ENCODE measurements around the gene SLC44A1. TPM values are rescaled to one million over a fixed set of nuclear protein-coding genes. Genes with fewer than 3 reads are reported as not detected.
A peak's percentile ranks its signal among the peaks of the same experiment; 100 is the strongest.

SLC44A1 gene
- total and polyA plus RNA-seq, 10 of the 15 experiments (the other 5 are each of a cell fraction or from before 2014, with no cell fraction given), result 2.4 to 21.2 (median 12.4) TPM

GRCh38 chr9:105447814-105448812, 203.7 kb downstream of the SLC44A1 start, which contains the start of gene FSD1L (continued):
- TF ChIP-seq, protein P1, sequence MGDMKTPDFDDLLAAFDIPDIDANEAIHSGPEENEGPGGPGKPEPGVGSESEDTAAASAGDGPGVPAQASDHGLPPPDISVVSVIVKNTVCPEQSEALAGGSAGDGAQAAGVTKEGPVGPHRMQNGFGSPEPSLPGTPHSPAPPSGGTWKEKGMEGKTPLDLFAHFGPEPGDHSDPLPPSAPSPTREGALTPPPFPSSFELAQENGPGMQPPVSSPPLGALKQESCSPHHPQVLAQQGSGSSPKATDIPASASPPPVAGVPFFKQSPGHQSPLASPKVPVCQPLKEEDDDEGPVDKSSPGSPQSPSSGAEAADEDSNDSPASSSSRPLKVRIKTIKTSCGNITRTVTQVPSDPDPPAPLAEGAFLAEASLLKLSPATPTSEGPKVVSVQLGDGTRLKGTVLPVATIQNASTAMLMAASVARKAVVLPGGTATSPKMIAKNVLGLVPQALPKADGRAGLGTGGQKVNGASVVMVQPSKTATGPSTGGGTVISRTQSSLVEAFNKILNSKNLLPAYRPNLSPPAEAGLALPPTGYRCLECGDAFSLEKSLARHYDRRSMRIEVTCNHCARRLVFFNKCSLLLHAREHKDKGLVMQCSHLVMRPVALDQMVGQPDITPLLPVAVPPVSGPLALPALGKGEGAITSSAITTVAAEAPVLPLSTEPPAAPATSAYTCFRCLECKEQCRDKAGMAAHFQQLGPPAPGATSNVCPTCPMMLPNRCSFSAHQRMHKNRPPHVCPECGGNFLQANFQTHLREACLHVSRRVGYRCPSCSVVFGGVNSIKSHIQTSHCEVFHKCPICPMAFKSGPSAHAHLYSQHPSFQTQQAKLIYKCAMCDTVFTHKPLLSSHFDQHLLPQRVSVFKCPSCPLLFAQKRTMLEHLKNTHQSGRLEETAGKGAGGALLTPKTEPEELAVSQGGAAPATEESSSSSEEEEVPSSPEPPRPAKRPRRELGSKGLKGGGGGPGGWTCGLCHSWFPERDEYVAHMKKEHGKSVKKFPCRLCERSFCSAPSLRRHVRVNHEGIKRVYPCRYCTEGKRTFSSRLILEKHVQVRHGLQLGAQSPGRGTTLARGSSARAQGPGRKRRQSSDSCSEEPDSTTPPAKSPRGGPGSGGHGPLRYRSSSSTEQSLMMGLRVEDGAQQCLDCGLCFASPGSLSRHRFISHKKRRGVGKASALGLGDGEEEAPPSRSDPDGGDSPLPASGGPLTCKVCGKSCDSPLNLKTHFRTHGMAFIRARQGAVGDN (IDR thresholded peaks at IDR 0.05), result no peak
- TF ChIP-seq ZNF207 (IDR thresholded peaks at IDR 0.05; ENCODE audit: borderline replicate concordance) (no peak), E2F4 (IDR thresholded peaks at IDR 0.05; ENCODE audit: low read depth, low read length) (no peak), ESRRA (IDR thresholded peaks at IDR 0.05; ENCODE audit: low read length) (no peak), JUNB (IDR thresholded peaks at IDR 0.05) (no peak), HDAC2 (IDR thresholded peaks at IDR 0.05) (no peak), NKRF (conservative IDR thresholded peaks at IDR 0.05) (peak; percentile 75; the same call in 1 of the 2 replicates), CHD2 (IDR thresholded peaks at IDR 0.05; ENCODE audit: borderline replicate concordance, low read depth, low read length) (peak; percentile 82; the same call in 1 of the 2 replicates), POLR2AphosphoS5 (IDR thresholded peaks at IDR 0.05; ENCODE audit: low read length) (peak; percentile 49; the same call in 1 of the 2 replicates), MYB (IDR thresholded peaks at IDR 0.05; ENCODE audit: borderline replicate concordance, low read depth, low read length) (no peak), SMC3 (IDR thresholded peaks at IDR 0.05; ENCODE audit: borderline replicate concordance, low read length) (peak; percentile 30; the same call in 1 of the 2 replicates), SMAD5 (IDR thresholded peaks at IDR 0.05; ENCODE audit: low read depth) (no peak), GATAD2B (conservative IDR thresholded peaks at IDR 0.05; ENCODE audit: low read depth) (peak; percentile 59; the same call in 1 of the 2 replicates), WRNIP1 (IDR thresholded peaks at IDR 0.05; ENCODE audit: borderline replicate concordance, low read depth, low read length) (no peak), ZNF217 (IDR thresholded peaks at IDR 0.05) (no peak), KDM1A (IDR thresholded peaks at IDR 0.05; ENCODE audit: borderline replicate concordance) (no peak)
- TF ChIP-seq, protein P2, sequence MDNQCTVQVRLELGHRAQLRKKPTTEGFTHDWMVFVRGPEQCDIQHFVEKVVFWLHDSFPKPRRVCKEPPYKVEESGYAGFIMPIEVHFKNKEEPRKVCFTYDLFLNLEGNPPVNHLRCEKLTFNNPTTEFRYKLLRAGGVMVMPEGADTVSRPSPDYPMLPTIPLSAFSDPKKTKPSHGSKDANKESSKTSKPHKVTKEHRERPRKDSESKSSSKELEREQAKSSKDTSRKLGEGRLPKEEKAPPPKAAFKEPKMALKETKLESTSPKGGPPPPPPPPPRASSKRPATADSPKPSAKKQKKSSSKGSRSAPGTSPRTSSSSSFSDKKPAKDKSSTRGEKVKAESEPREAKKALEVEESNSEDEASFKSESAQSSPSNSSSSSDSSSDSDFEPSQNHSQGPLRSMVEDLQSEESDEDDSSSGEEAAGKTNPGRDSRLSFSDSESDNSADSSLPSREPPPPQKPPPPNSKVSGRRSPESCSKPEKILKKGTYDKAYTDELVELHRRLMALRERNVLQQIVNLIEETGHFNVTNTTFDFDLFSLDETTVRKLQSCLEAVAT (IDR thresholded peaks at IDR 0.05), result no peak

Measured in GM12878 (cell line).